Cardiac muscle cell (in vitro differentiated cells and primary cell): ENCODE data around the gene PLXNB1. TPM values are rescaled to one million over a fixed set of nuclear protein-coding genes. Genes with fewer than 3 reads are reported as not detected.

Experiments used
- DNase-seq, 2 donors: peaks; one replicate each; pipeline versions ENCODE4 v3.0.0 to v3.0.0-alpha.2; 2010 to 2017; ENCODE audit warnings: low read depth in 1 of 2, low spot score in 1 of 2
- H3K27ac ChIP-seq: fragments of 200-600 bp; sonication (generic); 2 replicates; pipeline ENCODE4 v1.5.1; 2016
- H3K27me3 ChIP-seq: fragments of 200-600 bp; sonication (generic); 2 replicates; pipeline ENCODE4 v1.6.0; 2016; ENCODE audit warnings: control low read depth
- H3K36me3 ChIP-seq: fragments of 200-600 bp; sonication (generic); 2 replicates; pipeline ENCODE4 v1.5.1; 2016; ENCODE audit warnings: control low read depth
- H3K4me1 ChIP-seq: fragments of 200-600 bp; sonication (generic); 2 replicates; pipeline ENCODE4 v1.8.1; 2017; ENCODE audit warnings: low read depth, mild to moderate bottlenecking, mixed run types
- H3K4me3 ChIP-seq: fragments of 200-600 bp; sonication (generic); 2 replicates; pipeline ENCODE4 v1.5.1; 2016; ENCODE audit warnings: mild to moderate bottlenecking
- H3K9me3 ChIP-seq: fragments of 200-600 bp; sonication (generic); 2 replicates; pipeline ENCODE4 v1.5.1; 2017; ENCODE audit warnings: low read depth, mild to moderate bottlenecking, control low read depth
- polyA plus RNA-seq: library from polyadenylated mRNA; unstranded; fragments of >200 nt; fragmentation: Nextera tagmentation; extraction: Ambion mirVana; gene quantifications from 2 replicates; pipeline ENCODE4 v1.2.1, GENCODE V29; 2016
- total RNA-seq: library from RNA; depleted of rRNA; stranded (reverse); fragments of >200 nt; gene quantifications from 2 replicates; pipeline ENCODE4 v1.2.3, GENCODE V29; 2016
- TF ChIP-seq, protein P1 (sequence below): IDR thresholded peaks from 2 replicates; pipeline ENCODE4 v1.5.1; 2012; ENCODE audit warnings: low read depth, mild to moderate bottlenecking, low read length

Gene PLXNB1, protein sequence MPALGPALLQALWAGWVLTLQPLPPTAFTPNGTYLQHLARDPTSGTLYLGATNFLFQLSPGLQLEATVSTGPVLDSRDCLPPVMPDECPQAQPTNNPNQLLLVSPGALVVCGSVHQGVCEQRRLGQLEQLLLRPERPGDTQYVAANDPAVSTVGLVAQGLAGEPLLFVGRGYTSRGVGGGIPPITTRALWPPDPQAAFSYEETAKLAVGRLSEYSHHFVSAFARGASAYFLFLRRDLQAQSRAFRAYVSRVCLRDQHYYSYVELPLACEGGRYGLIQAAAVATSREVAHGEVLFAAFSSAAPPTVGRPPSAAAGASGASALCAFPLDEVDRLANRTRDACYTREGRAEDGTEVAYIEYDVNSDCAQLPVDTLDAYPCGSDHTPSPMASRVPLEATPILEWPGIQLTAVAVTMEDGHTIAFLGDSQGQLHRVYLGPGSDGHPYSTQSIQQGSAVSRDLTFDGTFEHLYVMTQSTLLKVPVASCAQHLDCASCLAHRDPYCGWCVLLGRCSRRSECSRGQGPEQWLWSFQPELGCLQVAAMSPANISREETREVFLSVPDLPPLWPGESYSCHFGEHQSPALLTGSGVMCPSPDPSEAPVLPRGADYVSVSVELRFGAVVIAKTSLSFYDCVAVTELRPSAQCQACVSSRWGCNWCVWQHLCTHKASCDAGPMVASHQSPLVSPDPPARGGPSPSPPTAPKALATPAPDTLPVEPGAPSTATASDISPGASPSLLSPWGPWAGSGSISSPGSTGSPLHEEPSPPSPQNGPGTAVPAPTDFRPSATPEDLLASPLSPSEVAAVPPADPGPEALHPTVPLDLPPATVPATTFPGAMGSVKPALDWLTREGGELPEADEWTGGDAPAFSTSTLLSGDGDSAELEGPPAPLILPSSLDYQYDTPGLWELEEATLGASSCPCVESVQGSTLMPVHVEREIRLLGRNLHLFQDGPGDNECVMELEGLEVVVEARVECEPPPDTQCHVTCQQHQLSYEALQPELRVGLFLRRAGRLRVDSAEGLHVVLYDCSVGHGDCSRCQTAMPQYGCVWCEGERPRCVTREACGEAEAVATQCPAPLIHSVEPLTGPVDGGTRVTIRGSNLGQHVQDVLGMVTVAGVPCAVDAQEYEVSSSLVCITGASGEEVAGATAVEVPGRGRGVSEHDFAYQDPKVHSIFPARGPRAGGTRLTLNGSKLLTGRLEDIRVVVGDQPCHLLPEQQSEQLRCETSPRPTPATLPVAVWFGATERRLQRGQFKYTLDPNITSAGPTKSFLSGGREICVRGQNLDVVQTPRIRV (N-terminal part only)
- total RNA-seq (38.5 and 47.1 TPM in 2 replicates), polyA plus RNA-seq (23.9 and 28.3 TPM in 2 replicates)

DNA sequence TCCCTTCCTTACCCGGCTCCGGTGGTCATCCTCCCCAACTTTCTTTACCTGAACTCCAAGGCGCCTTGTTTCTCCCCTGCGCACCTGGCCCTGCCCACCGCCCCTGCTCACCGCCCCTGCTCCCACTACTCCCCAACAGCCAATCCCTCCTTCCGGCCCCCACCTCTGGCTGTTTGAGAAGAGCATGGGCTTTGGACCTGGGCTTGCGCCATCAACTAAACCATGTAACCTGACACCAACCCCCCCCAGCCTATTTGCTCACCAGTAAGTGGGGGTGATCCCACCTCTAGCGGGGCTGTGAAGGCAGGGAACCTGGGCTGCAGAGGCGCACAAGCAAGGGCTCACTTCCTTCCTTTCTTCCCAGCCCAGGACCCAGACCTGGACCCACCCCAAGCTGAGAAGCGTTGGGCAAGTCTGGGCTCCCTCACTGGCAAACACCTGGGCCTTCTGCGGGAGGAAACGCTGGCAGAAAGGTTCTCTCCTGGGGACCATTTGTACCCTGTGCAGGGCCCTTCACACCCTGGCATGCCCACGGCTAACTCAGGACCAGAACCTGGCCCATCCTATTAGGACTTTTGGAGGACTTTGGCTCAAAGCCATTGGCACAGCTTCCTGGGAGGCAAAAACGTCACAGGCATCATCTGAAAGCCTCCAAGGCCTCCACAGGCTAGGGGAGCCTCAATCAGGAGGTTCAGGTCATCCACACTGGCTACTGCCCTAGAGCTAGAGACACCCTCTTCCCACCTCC lies at the start of gene PLXNB1:
Gene PLXNB1 (minus strand): TSS at position 127 of the 748 bp plus-strand sequence. CDS start 5,475 bp downstream, outside the sequence.
- TF ChIP-seq, protein P1, sequence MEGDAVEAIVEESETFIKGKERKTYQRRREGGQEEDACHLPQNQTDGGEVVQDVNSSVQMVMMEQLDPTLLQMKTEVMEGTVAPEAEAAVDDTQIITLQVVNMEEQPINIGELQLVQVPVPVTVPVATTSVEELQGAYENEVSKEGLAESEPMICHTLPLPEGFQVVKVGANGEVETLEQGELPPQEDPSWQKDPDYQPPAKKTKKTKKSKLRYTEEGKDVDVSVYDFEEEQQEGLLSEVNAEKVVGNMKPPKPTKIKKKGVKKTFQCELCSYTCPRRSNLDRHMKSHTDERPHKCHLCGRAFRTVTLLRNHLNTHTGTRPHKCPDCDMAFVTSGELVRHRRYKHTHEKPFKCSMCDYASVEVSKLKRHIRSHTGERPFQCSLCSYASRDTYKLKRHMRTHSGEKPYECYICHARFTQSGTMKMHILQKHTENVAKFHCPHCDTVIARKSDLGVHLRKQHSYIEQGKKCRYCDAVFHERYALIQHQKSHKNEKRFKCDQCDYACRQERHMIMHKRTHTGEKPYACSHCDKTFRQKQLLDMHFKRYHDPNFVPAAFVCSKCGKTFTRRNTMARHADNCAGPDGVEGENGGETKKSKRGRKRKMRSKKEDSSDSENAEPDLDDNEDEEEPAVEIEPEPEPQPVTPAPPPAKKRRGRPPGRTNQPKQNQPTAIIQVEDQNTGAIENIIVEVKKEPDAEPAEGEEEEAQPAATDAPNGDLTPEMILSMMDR = no peak
- Histone ChIP-seq H3K4me3 (peak within 1 kb of the TSS; percentile 62), H3K4me1 (peaks cover 28% of the 10 kb centered on the region), H3K27me3 (no peaks in the 10 kb centered on the region), H3K27ac (peak within 1 kb of the TSS; percentile 80), H3K36me3 (no peaks in the 10 kb centered on the region), H3K9me3 (no peaks in the 10 kb centered on the region)
- DNase-seq = peak; percentile 73 to 76

DNA sequence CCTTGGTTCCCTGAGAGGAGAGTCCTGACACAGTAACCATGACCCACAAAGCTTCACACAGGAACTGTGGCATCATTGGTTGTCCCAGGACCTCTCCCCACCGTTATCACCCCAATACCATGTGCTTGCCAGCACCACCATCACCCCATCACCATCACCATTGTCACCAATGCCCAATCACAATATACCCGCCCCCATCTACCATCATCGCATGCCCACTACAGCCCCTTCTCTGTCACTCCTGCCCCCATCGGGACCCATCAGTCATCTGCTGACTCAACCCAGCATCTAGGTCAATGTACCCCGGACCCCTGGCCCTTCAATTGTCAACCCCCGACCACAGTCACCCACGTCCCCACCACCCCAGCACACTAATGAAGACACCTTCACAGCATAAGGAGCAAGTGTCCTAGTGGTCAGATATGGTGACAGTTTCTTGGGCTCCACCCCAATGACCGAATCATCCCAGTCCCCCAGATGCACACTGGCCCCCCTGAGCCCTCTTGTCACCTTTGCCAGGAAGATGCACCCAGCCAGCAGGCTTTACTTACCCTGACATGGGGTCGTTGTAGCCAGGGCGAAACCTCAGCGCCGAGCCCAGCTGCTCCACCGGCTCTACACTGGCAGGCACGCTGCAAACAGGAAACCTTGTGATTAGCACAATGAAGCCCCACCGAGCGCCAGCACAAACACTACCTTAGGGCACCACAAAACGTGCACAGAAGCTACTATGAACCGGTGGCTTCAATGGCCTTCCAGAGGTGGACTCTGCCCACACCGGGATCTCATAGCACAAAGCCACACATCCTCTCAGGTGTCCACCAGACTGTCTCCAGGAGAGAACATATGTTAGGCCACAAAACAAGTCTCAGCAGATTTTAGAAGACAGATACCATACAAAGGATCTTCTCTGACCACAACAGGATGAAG lies 49.0 kb upstream of the PLXNB1 start:
- no peak for DNase-seq
- no peaks in the 10 kb centered on the region for H3K9me3 ChIP-seq
- H3K27me3 ChIP-seq = no peaks in the 10 kb centered on the region
- no peak overlapping the region for H3K4me3 ChIP-seq
- no peak overlapping the region for H3K27ac ChIP-seq
- peaks cover 5% of the 10 kb centered on the region for H3K4me1 ChIP-seq
- H3K36me3 ChIP-seq = no peaks in the 10 kb centered on the region
- TF ChIP-seq, protein P1 = no peak

DNA sequence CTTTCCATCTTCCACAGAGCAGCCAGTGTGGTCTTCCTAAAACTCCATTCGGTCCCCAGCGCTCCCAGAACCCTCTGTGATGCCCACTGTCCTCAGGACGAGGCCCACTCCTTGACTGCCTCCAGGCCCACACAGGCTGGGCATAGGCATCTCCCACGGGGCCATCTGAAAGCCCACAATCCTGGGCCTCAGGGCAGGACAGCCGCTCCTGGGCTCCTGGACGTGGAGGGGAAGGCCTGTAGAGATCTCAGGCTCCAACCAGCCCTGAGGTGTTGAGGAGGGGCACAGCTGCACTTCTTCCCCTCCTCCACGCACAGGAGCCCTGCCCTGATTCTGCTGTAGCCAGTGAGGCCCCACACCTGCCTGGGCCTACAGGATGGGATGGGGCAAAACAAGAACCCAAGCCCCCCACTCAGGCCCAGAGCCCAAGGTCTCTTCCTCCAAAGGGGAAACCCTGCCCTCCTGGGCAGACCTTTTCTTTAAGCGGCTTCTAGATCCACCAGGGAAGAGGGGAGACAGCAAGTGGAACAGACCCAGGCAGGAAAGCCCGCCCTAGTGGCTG lies 48.2 kb upstream of the PLXNB1 start:
- no peaks in the 10 kb centered on the region for H3K9me3 ChIP-seq
- TF ChIP-seq, protein P1 = no peak
- no peak for DNase-seq
- H3K4me1 ChIP-seq = peaks cover 11% of the 10 kb centered on the region
- no peak overlapping the region for H3K4me3 ChIP-seq
- H3K36me3 ChIP-seq = no peaks in the 10 kb centered on the region
- H3K27me3 ChIP-seq = no peaks in the 10 kb centered on the region
- no peak overlapping the region for H3K27ac ChIP-seq

DNA sequence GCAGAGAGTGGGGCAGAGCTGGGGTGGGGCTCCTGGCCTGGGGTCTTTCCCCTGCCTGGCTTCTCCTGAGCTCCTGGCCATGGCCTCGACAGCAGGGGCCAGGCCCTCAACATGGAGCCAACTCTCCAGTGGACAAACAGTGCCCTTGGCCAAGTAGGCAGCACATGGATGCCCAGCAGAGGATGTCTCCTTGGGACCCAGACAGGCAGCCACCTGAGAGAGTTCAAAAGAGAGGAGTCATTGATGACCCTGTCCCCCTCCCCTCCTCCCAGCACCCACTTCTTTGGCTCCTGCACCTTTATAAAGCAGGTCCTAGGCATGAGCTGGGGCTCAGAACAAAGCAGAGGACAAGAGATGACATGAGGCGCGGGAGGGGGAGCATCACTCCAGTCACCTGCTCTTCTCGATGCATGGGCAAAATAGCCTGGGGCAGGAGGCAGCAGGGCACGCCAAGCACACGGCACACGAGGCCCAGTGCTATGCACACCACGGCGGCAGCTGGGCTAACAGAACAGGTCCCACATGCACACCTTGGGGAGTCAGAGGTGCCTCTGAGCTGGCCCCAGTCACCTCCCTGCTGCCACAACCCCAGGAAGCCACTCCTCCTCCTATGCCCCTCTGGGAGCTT lies 46.7 kb upstream of the PLXNB1 start:
- Histone ChIP-seq H3K27me3 (no peaks in the 10 kb centered on the region), H3K27ac (no peak overlapping the region), H3K4me1 (peaks cover 21% of the 10 kb centered on the region), H3K4me3 (no peak overlapping the region), H3K36me3 (no peaks in the 10 kb centered on the region), H3K9me3 (no peaks in the 10 kb centered on the region)
- no peak for DNase-seq
- TF ChIP-seq, protein P1 = no peak
